ENCODE data around the gene TOR4A.

DNA sequence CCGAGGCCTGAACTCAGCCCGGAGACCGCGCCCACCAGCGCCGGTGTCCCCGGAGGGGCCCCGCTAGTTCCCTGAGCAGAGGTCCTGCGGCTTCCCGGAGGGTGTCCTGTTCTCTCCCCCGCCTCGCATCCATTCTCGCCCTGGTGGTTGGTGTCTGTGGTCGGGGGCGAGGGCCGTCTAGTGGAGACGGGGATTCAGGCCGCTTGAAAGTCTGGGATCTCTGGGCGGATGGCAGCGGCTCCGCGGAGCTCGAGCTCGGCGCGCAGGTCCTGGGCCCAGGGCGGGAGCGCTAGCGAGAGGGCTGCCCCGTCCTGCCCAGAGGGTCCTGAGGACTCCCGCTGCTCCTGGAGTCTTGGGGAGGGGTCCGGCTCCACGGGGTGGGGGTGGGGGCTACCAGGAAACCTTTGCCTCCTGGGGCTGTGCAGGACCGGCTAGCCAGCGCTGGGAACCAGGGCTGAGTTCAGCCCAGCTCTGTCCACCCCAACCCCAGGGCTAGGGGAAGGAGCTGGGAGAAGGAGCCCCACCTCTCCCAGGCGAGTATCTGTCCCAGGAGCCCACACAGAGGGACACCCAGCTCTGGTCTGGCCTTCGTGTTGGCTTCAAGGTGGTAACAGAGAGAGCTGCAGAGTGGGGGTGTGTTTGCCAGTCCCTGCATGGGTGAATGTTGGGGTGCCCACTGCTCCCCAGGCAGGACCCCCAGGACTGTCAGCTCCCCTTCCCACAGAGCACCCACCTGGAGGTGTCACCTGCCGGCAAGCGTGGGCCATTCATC is 4.0 kb downstream of the TOR4A start:
- TF ChIP-seq POLR2AphosphoS5 (IDR thresholded peaks at IDR 0.05; ENCODE audit: low read depth, low read length) (no peak), TAF1 (IDR thresholded peaks at IDR 0.05; ENCODE audit: borderline replicate concordance, insufficient read depth, low read length) (no peak), REST (IDR thresholded peaks at IDR 0.05; ENCODE audit: insufficient read depth in 1 of 2, low read depth in 2 of 2, low read length in 2 of 2) (no peak), FOXP2 (optimal IDR thresholded peaks at IDR 0.05; ENCODE audit: borderline replicate concordance, extremely low read depth, extremely low read length, insufficient read depth) (no peak)

Measured in PFSK-1 (cell line).